NCI-H1694 treated with DMSO at 0.1 percent for 48 hours (cell line): ENCODE results near the gene GNG12.

Experiments
- DNase-seq: peaks from one replicate; lab custom pipeline; 2025; lab: John Stamatoyannopoulos, UW

The GNG12 gene

GRCh38 chr1:67705735-67706453, 127.4 kb downstream of the GNG12 start:
- no peak for DNase-seq

DNA sequence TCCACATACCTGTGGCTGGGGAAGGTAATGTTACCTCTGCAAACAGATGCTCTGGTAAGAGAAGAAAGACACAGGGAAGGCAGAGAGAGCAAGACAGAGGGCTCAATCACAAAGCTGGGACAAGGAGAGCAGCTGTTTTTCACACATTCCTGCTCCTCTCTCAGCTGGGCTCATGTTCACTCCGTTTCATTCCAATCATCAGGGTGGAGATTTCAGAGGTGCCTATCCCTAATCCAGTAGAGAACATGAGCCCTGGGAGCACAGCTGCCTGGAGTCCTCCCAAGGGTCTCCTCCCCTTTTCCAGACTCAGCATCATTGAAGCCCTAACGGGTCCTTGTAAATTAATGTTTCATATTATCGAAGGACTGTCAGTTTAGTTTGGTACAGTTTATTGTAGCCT, 128.9 kb downstream of the GNG12 start:
- no peak for DNase-seq

- no peak for DNase-seq
Measured at GRCh38 chr1:67701876-67702275, 131.4 kb downstream of the GNG12 start.

DNA sequence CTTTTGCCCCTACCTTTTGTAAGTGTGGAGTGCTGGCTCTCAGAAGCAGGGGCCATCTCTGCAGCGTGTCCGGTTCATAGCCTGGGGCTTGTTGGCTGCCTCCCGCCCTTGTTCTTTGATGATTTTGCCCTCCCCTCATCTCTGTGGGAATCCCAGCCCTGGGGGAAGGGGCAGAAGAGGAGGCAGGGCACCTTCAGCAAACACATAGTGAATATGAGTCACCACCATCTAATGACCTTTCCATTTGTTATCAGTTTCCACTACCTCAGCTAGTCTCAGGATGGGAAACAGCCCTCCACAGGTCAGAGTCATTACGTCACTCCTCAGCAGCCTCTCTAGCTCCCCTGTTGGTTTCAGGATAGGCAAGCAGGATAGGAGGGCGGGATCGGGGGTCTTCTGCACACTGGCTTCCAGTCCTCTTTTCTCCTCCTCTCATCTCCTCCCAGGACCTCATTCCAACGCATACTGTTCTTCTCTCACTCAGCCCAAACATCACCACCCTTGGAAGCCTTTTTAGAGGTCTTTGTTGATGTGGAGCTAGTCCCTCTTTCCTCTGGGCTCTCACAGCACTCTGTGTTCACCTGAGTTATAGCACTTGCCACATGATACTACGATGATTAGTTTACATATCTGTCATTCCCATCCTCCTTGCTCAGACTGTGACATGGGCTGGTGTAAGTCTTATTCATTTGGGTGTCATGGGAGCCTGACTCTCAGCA, 132.4 kb downstream of the GNG12 start:
- DNase-seq: no peak

DNA sequence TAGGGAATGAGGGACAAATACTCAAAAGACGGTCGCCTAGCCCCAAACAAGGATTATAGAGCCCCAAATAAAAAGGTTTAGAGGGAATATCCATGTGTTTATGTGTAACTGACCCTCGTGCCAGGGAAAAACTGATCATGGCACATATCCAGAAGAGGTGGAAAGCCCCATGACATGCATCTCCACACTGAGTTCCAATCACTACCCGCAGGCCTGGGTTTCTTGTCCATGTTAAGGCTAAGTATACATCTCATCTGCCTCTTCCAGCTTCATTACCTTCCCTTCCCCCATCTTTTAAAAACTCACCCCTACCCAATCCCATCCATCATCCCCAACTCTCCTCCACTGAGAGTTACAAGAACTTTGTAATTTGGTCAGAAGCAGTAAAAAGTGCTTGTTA, 133.0 kb downstream of the GNG12 start:
- no peak for DNase-seq

DNA sequence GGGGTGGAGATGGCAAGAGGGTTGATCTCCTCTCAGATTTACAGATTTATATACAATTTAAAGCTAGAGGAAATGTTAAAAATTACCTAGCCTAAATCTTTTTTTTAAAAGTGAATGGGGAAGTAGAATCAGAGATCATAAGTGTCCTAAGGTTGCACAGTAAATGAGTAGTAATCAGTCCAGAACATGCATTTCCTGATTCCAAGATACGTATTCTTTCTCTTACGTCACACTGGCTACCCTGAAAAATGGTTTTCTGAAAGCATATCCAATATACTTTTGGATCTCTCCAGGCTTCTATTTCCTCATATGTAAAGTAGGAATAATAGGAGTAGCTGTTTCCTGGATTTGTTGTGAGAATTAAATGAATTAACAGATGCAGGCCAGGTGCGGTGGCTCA, 136.6 kb downstream of the GNG12 start:
- DNase-seq: no peak

GRCh38 chr1:67695963-67696362, 137.3 kb downstream of the GNG12 start:
- no peak for DNase-seq

DNA sequence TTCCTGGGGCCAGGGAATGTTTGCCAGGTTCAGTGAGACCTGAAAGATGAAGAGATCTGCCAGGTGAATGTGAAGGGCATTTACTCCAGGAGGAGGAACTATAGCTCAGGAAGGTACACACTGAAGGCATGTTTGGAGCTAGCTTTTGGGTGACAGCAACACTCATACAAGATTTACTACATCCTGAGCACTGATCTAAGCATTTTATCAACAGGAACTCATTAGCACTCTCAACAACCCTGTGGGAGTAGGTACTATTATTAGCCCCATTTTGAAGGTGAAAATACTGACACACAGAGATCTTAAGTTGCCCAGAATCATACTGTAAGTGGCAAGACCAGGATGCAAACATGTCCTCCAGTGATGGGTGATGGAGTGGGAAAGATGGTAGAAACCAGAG, 141.6 kb downstream of the GNG12 start:
- DNase-seq: no peak

- no peak for DNase-seq
Measured at GRCh38 chr1:67690411-67690810, 142.9 kb downstream of the GNG12 start.

DNA sequence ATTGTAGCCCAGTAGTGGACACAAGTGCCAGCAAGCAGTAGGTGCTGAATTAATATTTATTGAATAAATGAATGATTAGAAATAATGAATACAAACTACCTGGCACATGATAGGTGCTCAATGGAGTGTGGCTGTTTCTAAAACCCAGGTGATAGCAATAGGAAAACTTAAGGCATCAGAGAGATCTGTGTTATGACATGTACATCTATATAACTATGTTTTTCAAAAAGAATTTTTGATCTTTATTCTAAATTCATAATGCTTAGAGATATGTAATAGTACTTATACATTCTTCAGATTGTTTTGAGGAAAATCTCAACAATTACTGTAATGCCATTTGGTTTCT, 143.3 kb downstream of the GNG12 start:
- DNase-seq: no peak

DNA sequence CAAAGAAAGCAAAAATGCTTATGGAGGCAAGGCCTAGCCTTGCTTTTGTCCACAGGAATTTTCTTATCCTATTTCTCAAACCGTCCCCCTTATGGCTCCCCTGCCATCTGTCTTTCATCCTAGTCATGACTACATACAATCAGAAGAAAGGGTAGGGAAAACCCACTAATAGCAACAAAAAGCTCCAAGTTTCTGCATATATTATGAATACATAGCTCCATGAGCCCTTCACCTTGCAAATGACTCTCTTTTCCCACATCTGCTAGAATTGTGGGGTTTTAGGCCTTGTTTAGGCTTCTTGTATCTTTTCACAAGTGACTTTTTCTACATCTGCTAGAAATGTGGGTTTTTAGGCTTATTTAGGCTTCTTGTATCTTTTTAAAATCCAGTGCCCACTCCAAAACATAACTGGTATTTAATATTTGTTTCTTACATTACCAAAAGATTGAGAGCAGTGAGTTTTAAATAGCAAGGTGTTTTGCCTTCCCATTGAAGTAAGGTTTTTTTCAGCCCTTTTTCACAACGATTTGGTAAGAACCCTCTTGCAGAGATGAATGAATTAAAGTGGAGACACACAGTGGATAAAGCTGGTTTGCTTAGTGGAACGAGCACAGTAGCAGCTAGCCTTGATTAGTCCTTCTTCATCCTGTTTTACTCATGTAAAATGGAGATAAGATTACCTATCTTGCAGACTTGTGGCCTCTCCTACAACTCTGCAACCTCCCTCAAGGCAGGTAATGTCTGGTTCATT, 143.8 kb downstream of the GNG12 start:
- DNase-seq: no peak

DNA sequence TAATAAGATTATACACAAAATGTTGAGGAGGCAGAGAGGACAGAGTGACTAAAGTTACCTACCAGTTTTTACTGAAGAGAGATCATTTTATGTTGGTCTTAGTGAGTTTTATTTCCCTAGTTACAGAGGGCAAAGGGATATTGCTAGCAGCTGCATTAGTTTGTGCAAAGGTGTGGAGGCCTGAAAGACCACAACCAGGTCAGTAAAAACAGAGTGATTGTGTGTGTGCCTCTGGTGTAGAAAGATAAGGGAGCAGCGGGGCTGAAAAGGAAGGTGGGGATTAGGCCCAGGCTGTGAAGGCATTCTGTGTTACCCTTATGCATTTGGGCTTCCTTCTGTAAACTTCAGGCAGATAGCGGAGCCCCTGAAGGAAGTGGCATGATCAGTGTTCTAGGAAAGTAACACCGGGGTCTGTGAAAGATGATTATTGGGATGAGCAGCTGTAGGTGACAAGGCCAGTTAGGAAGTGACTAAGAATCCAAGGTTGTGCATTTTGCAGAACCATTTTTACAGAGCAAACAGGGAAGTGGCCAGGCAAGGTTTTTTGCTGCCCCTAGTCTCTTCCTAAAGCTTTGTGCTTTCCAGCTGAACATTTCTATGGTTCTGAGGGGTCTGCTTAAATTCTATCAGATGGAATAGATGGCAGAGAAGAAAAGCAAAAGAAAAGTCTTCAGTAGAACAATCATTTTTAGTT, 144.6 kb downstream of the GNG12 start:
- no peak for DNase-seq

- DNase-seq: no peak
Measured at GRCh38 chr1:67687649-67688048, 145.6 kb downstream of the GNG12 start.

DNA sequence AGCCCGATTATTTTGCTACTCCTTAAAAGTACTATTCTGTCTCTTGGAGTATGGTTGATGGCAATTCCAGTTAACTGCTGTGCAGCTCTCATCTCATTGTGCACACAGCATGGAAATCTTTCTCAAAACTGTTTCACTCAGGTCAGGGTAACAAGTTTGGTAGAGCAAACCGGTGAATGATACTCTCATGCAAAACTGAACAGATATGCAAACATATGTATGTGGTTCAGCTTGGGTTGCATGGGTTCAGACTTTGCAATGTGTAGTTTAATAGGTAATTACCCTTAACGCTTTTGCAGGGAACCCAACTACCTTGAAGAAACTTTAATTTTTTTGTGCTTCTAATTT, 146.1 kb downstream of the GNG12 start:
- no peak for DNase-seq

GRCh38 chr1:67686267-67687197, 146.7 kb downstream of the GNG12 start:
- DNase-seq: peak; percentile 91

- no peak for DNase-seq
Measured at GRCh38 chr1:67685558-67686266, 147.6 kb downstream of the GNG12 start.

DNA sequence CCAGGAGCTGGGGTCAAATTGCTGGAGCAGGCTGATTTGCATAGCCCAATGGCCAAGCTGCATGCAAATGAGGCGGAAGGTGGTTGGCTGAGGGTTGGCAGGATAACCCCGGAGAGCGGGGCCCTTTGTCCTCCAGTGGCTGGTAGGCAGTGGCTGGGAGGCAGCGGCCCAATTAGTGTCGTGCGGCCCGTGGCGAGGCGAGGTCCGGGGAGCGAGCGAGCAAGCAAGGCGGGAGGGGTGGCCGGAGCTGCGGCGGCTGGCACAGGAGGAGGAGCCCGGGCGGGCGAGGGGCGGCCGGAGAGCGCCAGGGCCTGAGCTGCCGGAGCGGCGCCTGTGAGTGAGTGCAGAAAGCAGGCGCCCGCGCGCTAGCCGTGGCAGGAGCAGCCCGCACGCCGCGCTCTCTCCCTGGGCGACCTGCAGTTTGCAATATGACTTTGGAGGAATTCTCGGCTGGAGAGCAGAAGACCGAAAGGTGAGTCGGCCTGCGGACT, 148.2 kb downstream of the GNG12 start, which contains the start of gene GADD45A:
Gene GADD45A, plus strand, starts transcription at position 135 of the 491 bp plus-strand sequence. Its CDS starts 294 bp downstream, at position 429.
- peak; percentile 98 for DNase-seq

DNA sequence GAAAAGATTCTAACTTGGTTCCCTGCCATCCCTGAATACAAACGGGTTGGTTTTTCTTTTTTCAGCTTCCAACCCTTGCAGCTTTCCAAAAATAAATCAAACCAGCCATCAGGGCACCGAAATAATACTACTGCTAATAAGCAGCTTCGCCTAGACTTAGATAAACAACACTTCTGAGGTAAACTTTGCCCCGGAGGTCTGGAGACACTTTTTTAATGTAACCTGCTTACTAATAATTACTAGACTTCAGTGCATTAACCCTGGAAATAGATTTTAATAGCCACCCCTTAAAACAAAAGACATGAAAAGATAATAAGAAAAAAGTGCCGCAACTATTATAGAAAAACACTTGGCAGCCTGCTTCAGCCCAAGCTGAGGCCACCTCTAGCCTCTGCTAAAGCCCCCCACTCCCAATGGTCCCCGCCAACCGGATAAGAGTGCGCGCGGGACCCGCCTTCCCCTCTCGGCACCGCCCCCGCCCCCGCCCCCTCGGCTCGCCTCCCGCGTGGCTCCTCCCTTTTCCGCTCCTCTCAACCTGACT, 148.7 kb downstream of the GNG12 start:
- DNase-seq: no peak

- no peak for DNase-seq
Measured at GRCh38 chr1:67683766-67684525, 149.3 kb downstream of the GNG12 start.
